Activated B cell treated with CpG ODN at 0.5 μM for 24 hours (primary cell): ENCODE data around the gene NID1. TPM values are rescaled to one million over a fixed set of nuclear protein-coding genes. Genes with fewer than 3 reads are reported as not detected.

ENCODE experiments used
- ATAC-seq: fragments of 200-7000 bp; cut with Tn5 transposase; one replicate; pipeline ENCODE4 v1.10.0; 2021; ENCODE audit warnings: low read depth, mild to moderate bottlenecking, moderate library complexity
- CTCF ChIA-PET: fragments of 350-600 bp; sonication (Branson Sonifier 250); formaldehyde crosslinking; loops from one replicate; lab custom pipeline; 2021; ENCODE audit warnings: antibody characterized with exemption; lab: Charles Lee
- POLR2A ChIA-PET: fragments of 350-600 bp; sonication (Branson Sonifier 250); formaldehyde crosslinking; loops from one replicate; lab custom pipeline; 2021; ENCODE audit warnings: antibody characterized with exemption; lab: Charles Lee
- DNase-seq: peaks from one replicate; pipeline ENCODE4 v3.0.0; 2022
- H3K27ac Mint-ChIP-seq: one replicate; pipeline ENCODE4 v1.8.0; 2020; ENCODE audit warnings: mixed read lengths
- H3K27me3 Mint-ChIP-seq: one replicate; pipeline ENCODE4 v1.8.0; 2021; ENCODE audit warnings: mixed read lengths
- H3K36me3 Mint-ChIP-seq: one replicate; pipeline ENCODE4 v1.8.0; 2021; ENCODE audit warnings: low read depth, mixed read lengths
- H3K4me1 Mint-ChIP-seq: one replicate; pipeline ENCODE4 v1.8.0; 2021; ENCODE audit warnings: mixed read lengths
- H3K4me3 Mint-ChIP-seq: one replicate; pipeline ENCODE4 v1.8.0; 2020; ENCODE audit warnings: mild to moderate bottlenecking, mixed read lengths
- H3K9me3 Mint-ChIP-seq: one replicate; pipeline ENCODE4 v1.8.0; 2020; ENCODE audit warnings: mixed read lengths
- CTCF ChIP-seq: fragments of 200-600 bp; IDR thresholded peaks from one replicate; pipeline ENCODE4 v1.8.0; 2022; ENCODE audit warnings: antibody characterized with exemption, mild to moderate bottlenecking
- intact Hi-C: fragments of 100-400 bp; cut with micrococcal nuclease; formaldehyde crosslinking; loops from one replicate; pipeline ENCODE4 v1.15.1; 2024
- total RNA-seq: library from RNA; stranded (reverse); gene quantifications from 2 replicates; pipeline ENCODE4 v1.2.3, GENCODE V29; 2022

NID1 gene
- total RNA-seq, 1 donor from 2014 or later: 0.04 TPM

GRCh38 chr1:235992868-235993267, 72.0 kb downstream of the NID1 start:
- H3K27ac Mint-ChIP-seq: no peak overlapping the region

GRCh38 chr1:235992346-235992745, 72.5 kb downstream of the NID1 start:
- no peak for TF ChIP-seq CTCF
- no peak for ATAC-seq
- Mint-ChIP-seq H3K9me3 (peaks cover 25% of the 10 kb centered on the region), H3K36me3 (peaks cover 4% of the 10 kb centered on the region), H3K4me3 (no peak overlapping the region), H3K27me3 (no peaks in the 10 kb centered on the region), H3K27ac (no peak overlapping the region), H3K4me1 (no peaks in the 10 kb centered on the region)
- intact Hi-C loops: no loop called here
- DNase-seq: no peak
- CTCF ChIA-PET: no interaction called here
- POLR2A ChIA-PET: no interaction called here

More at GRCh38 chr1:235992868-235993267, 72.0 kb downstream of the NID1 start:
- ChIA-PET CTCF (no interaction called here), POLR2A (no interaction called here)
- Mint-ChIP-seq H3K4me1 (no peaks in the 10 kb centered on the region), H3K27me3 (no peaks in the 10 kb centered on the region), H3K36me3 (peaks cover 4% of the 10 kb centered on the region), H3K9me3 (peaks cover 20% of the 10 kb centered on the region), H3K4me3 (no peak overlapping the region)
- TF ChIP-seq CTCF: no peak
- ATAC-seq (no peak), DNase-seq (no peak)
- intact Hi-C loops: no loop called here

DNA sequence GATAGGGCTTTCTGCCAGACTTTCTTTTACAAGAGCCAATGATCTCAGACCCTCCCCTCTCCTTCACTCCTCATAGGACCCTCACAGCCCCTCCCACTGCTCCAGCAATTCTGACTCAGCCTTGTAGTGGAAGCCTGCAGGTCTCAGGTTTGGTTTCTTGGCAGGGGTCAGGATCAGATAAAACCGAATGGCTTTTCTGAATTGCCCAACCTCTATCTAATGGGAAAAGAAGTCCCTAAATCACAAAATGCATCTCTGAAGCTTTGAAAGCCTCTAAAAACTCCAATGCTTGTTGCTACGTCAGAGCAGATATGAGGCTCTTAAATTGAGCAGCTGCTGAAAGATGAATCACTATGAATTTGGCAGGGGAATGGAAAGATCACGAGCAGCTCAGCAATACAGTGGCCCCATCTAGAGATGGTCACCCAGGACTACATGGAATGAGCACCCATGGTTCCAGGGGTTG, 74.5 kb downstream of the NID1 start:
- H3K4me1 Mint-ChIP-seq: no peaks in the 10 kb centered on the region
- DNase-seq (no peak), ATAC-seq (no peak)
- H3K36me3 Mint-ChIP-seq: peaks cover 4% of the 10 kb centered on the region
- TF ChIP-seq CTCF: no peak
- no peak overlapping the region for H3K4me3 Mint-ChIP-seq
- no peak overlapping the region for H3K27ac Mint-ChIP-seq
- H3K9me3 Mint-ChIP-seq: peaks cover 25% of the 10 kb centered on the region
- POLR2A ChIA-PET: no interaction called here
- CTCF ChIA-PET: no interaction called here
- H3K27me3 Mint-ChIP-seq: no peaks in the 10 kb centered on the region
- intact Hi-C loops: no loop called here

- Mint-ChIP-seq H3K4me3 (no peak overlapping the region), H3K9me3 (peaks cover 25% of the 10 kb centered on the region), H3K36me3 (peaks cover 4% of the 10 kb centered on the region), H3K4me1 (no peaks in the 10 kb centered on the region), H3K27ac (no peak overlapping the region), H3K27me3 (no peaks in the 10 kb centered on the region)
- ChIA-PET POLR2A (no interaction called here), CTCF (no interaction called here)
- no peak for TF ChIP-seq CTCF
- no peak for ATAC-seq
- intact Hi-C loops: no loop called here
- DNase-seq: no peak
Measured at GRCh38 chr1:235989105-235989504, 75.8 kb downstream of the NID1 start.

GRCh38 chr1:235986869-235987268, 78.0 kb downstream of the NID1 start:
- no peak overlapping the region for H3K4me3 Mint-ChIP-seq
- TF ChIP-seq CTCF: no peak
- DNase-seq (no peak), ATAC-seq (no peak)
- no peak overlapping the region for H3K27ac Mint-ChIP-seq
- ChIA-PET CTCF (no interaction called here), POLR2A (no interaction called here)
- peaks cover 25% of the 10 kb centered on the region for H3K9me3 Mint-ChIP-seq
- peaks cover 3% of the 10 kb centered on the region for H3K27me3 Mint-ChIP-seq
- intact Hi-C loops: no loop called here
- peaks cover 4% of the 10 kb centered on the region for H3K36me3 Mint-ChIP-seq
- no peaks in the 10 kb centered on the region for H3K4me1 Mint-ChIP-seq
